K562 (cell line): Measurements from ENCODE around the gene ABCC11.
A peak's percentile ranks its signal among the peaks of the same experiment; 100 is the strongest.

Experiments used
- ATF2 ChIP-seq: sonication (generic); formaldehyde crosslinking; IDR thresholded peaks from 2 replicates; pipeline ENCODE4 v1.8.1; 2022; ENCODE audit warnings: missing genetic modification reagents
- CEBPG ChIP-seq, 3 experiments: fragments of 200-800 bp in 1 of 3; sonication (Bioruptor generic) in 1 of 3; sonication (generic) in 1 of 3; formaldehyde crosslinking in 1 of 3; IDR thresholded peaks in 2 of 3; conservative IDR thresholded peaks in 1 of 3; 2 replicates each; pipeline versions ENCODE4 v1.6.1 to v1.8.0; 2016 to 2022; ENCODE audit warnings: missing compliant biosample characterization in 2 of 3, missing genetic modification characterization in 2 of 3, mild to moderate bottlenecking in 1 of 3, missing genetic modification reagents in 1 of 3
- ERF ChIP-seq: fragments of 450-650 bp; formaldehyde crosslinking; IDR thresholded peaks from 2 replicates; pipeline ENCODE4 v1.4.0; 2020; ENCODE audit warnings: mild to moderate bottlenecking, mixed read lengths
- EZH2 ChIP-seq: IDR thresholded peaks from 2 replicates; pipeline ENCODE4 v1.6.1; 2012; ENCODE audit warnings: low read depth, mild to moderate bottlenecking, inconsistent platforms, low read length, borderline replicate concordance
- FOXP4 ChIP-seq: sonication (generic); formaldehyde crosslinking; IDR thresholded peaks from 2 replicates; pipeline ENCODE4 v1.8.0; 2022; ENCODE audit warnings: mild to moderate bottlenecking, missing genetic modification reagents, borderline replicate concordance
- IRF2 ChIP-seq: sonication (generic); formaldehyde crosslinking; IDR thresholded peaks from 2 replicates; pipeline ENCODE4 v1.8.1; 2022; ENCODE audit warnings: mild to moderate bottlenecking, missing genetic modification reagents
- MEF2A ChIP-seq: IDR thresholded peaks from 2 replicates; pipeline ENCODE4 v1.6.1; 2011; ENCODE audit warnings: low read depth, mild to moderate bottlenecking, low read length, moderate library complexity; ENCODE audit not compliant: control insufficient read depth
- POLR2A ChIP-seq: fragments of 450-650 bp; conservative IDR thresholded peaks from 2 replicates; pipeline ENCODE4 v1.6.1; 2016
- POLR2AphosphoS5 ChIP-seq: IDR thresholded peaks from 2 replicates; pipeline ENCODE4 v1.6.1; 2011; ENCODE audit warnings: mild to moderate bottlenecking, low read depth, low read length, moderate library complexity; ENCODE audit not compliant: control insufficient read depth, insufficient read depth
- POLR2G ChIP-seq: fragments of 200-400 bp; formaldehyde crosslinking; IDR thresholded peaks from 2 replicates; pipeline ENCODE4 v1.6.1; 2017; ENCODE audit warnings: low read depth, mild to moderate bottlenecking, antibody characterized with exemption, low read length, moderate library complexity
- RNF219 ChIP-seq: fragments of 250-450 bp; sonication (Bioruptor Pico); IDR thresholded peaks from 2 replicates; pipeline ENCODE4 v1.5.0; 2022; ENCODE audit warnings: mild to moderate bottlenecking
- SETDB1 ChIP-seq: IDR thresholded peaks from one replicate; pipeline ENCODE4 v1.6.1; 2012; ENCODE audit warnings: low read length, control low read depth, inconsistent platforms
- ZNF785 ChIP-seq: fragments of 250-450 bp; sonication (Bioruptor Pico); IDR thresholded peaks from 2 replicates; pipeline ENCODE4 v1.4.0; 2020; ENCODE audit warnings: mild to moderate bottlenecking

GRCh38 chr16:48244080-48244862 is 3.1 kb downstream of the ABCC11 start, which contains the start of gene LONP2:
- no peak for TF ChIP-seq SETDB1
- TF ChIP-seq IRF2: 0 out of 2 replicates have a peak, but pooled peaks have one; percentile 76
- TF ChIP-seq RNF219 (CRISPR knock-in tag): no peak
- no peak for TF ChIP-seq ERF
- TF ChIP-seq ATF2 (CRISPR knock-in tag): no peak
- peak; percentile 58 for TF ChIP-seq POLR2AphosphoS5
- TF ChIP-seq CEBPG (CRISPR knock-in tag; IDR thresholded peaks at IDR 0.05): no peak
- no peak for TF ChIP-seq CEBPG (tag; conservative IDR thresholded peaks at IDR 0.05 in 1 of 2, IDR thresholded peaks at IDR 0.05 in 1 of 2)
- TF ChIP-seq POLR2A: peak; percentile 75
- no peak for TF ChIP-seq ZNF785 (CRISPR knock-in tag)
- TF ChIP-seq POLR2G: peak; percentile 80
- TF ChIP-seq MEF2A: no peak
- TF ChIP-seq EZH2: no peak
- no peak for TF ChIP-seq FOXP4 (CRISPR knock-in tag)
